Measurements from ENCODE around the gene GFI1.

DNA sequence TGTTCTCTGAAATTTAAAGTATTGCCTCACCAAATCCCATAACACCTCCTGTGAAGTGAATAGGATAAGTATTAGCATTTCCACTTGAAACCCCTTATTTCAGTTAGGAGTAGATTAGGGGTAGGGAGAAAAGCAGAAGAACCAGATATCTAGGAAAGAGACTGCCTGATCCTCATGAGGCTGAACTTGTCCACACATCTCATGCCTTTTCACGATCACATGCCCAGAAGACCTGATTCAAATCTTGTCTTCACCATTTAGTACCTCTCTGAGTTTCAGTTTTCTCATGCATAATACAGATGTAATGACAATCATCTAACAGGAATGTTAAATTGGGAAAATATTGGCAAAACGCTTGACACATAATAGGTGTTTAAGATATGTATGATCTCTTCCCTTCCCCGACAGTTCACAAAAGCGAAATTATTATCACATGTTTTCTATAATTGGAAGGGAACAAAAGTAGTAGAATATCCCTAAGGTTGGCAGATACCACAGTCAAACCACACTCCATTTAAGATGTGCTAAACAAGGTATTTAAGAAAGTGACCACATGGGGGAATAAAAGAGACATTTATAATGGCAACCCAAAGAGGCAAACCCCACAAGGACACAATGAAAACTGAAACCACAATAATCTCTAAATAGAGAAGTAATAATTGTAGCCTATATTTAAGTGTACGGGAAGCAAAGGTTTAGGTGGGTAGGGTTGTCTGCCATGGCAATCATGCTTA, 25.2 kb downstream of the GFI1 start:
- TF ChIP-seq EZH2 (IDR thresholded peaks at IDR 0.05; ENCODE audit: low read depth, unreplicated experiment) = no peak
- TF ChIP-seq EZH2phosphoT487 (IDR thresholded peaks at IDR 0.05; ENCODE audit: unreplicated experiment) = no peak
- no peak for TF ChIP-seq POLR2AphosphoS5 (IDR thresholded peaks at IDR 0.05; ENCODE audit: low read depth)
- TF ChIP-seq, protein P1, sequence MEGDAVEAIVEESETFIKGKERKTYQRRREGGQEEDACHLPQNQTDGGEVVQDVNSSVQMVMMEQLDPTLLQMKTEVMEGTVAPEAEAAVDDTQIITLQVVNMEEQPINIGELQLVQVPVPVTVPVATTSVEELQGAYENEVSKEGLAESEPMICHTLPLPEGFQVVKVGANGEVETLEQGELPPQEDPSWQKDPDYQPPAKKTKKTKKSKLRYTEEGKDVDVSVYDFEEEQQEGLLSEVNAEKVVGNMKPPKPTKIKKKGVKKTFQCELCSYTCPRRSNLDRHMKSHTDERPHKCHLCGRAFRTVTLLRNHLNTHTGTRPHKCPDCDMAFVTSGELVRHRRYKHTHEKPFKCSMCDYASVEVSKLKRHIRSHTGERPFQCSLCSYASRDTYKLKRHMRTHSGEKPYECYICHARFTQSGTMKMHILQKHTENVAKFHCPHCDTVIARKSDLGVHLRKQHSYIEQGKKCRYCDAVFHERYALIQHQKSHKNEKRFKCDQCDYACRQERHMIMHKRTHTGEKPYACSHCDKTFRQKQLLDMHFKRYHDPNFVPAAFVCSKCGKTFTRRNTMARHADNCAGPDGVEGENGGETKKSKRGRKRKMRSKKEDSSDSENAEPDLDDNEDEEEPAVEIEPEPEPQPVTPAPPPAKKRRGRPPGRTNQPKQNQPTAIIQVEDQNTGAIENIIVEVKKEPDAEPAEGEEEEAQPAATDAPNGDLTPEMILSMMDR (conservative IDR thresholded peaks at IDR 0.05; ENCODE audit: low read depth in 2 of 2) = no peak; a peak in 1 of 4 replicates
- TF ChIP-seq, protein P2, sequence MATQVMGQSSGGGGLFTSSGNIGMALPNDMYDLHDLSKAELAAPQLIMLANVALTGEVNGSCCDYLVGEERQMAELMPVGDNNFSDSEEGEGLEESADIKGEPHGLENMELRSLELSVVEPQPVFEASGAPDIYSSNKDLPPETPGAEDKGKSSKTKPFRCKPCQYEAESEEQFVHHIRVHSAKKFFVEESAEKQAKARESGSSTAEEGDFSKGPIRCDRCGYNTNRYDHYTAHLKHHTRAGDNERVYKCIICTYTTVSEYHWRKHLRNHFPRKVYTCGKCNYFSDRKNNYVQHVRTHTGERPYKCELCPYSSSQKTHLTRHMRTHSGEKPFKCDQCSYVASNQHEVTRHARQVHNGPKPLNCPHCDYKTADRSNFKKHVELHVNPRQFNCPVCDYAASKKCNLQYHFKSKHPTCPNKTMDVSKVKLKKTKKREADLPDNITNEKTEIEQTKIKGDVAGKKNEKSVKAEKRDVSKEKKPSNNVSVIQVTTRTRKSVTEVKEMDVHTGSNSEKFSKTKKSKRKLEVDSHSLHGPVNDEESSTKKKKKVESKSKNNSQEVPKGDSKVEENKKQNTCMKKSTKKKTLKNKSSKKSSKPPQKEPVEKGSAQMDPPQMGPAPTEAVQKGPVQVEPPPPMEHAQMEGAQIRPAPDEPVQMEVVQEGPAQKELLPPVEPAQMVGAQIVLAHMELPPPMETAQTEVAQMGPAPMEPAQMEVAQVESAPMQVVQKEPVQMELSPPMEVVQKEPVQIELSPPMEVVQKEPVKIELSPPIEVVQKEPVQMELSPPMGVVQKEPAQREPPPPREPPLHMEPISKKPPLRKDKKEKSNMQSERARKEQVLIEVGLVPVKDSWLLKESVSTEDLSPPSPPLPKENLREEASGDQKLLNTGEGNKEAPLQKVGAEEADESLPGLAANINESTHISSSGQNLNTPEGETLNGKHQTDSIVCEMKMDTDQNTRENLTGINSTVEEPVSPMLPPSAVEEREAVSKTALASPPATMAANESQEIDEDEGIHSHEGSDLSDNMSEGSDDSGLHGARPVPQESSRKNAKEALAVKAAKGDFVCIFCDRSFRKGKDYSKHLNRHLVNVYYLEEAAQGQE (IDR thresholded peaks at IDR 0.05; ENCODE audit: unreplicated experiment) = no peak
- no peak for TF ChIP-seq CREB1 (CRISPR knock-in tag; IDR thresholded peaks at IDR 0.05; ENCODE audit: low read depth)
- TF ChIP-seq, protein P3, sequence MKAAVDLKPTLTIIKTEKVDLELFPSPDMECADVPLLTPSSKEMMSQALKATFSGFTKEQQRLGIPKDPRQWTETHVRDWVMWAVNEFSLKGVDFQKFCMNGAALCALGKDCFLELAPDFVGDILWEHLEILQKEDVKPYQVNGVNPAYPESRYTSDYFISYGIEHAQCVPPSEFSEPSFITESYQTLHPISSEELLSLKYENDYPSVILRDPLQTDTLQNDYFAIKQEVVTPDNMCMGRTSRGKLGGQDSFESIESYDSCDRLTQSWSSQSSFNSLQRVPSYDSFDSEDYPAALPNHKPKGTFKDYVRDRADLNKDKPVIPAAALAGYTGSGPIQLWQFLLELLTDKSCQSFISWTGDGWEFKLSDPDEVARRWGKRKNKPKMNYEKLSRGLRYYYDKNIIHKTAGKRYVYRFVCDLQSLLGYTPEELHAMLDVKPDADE (IDR thresholded peaks at IDR 0.05) = no peak
- no peak for TF ChIP-seq JUNB (IDR thresholded peaks at IDR 0.05; ENCODE audit: unreplicated experiment)
- TF ChIP-seq STAT1 (IDR thresholded peaks at IDR 0.05; ENCODE audit: unreplicated experiment) = no peak
- no peak for TF ChIP-seq ZNF114 (CRISPR knock-in tag; IDR thresholded peaks at IDR 0.05)
- no peak for TF ChIP-seq NANOG (IDR thresholded peaks at IDR 0.05; ENCODE audit: borderline replicate concordance)
- no peak for TF ChIP-seq ZNF331 (CRISPR knock-in tag; IDR thresholded peaks at IDR 0.05; ENCODE audit: low read depth)
